ENCODE measurements around the gene STT3B.

The STT3B gene

DNA sequence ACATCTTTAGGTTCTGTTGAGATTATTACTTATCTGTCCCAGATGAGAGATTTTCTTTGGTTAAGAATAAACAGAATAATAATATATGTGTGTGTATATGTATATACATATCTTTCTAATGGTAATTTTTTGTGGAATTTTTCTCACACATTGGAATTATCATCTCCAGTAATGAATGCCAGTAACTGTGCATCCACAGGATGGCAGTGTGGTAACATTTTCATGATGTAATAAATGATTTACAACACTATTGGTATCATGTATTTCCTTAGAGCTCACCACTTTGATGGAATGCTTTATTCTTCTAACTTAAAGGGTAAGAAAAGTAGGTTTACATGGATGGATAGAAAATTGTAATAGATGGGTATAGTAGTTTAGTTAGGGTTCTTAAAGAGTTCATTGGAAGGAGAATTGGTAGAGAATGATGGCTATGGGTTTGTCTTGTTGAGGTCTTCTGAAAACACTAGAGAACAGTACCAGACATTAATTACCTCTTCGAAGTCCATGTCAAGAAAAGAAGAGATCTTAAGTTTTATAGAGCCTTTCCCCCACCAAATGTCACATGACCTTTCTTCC, 78.1 kb downstream of the STT3B start:
- DNase-seq: peak; percentile 5

GRCh38 chr3:31613177-31613576, 80.5 kb downstream of the STT3B start:
- no peak for DNase-seq

- DNase-seq: no peak
These were observed 80.9 kb downstream of the STT3B start for GRCh38 chr3:31613654-31614053.

DNA sequence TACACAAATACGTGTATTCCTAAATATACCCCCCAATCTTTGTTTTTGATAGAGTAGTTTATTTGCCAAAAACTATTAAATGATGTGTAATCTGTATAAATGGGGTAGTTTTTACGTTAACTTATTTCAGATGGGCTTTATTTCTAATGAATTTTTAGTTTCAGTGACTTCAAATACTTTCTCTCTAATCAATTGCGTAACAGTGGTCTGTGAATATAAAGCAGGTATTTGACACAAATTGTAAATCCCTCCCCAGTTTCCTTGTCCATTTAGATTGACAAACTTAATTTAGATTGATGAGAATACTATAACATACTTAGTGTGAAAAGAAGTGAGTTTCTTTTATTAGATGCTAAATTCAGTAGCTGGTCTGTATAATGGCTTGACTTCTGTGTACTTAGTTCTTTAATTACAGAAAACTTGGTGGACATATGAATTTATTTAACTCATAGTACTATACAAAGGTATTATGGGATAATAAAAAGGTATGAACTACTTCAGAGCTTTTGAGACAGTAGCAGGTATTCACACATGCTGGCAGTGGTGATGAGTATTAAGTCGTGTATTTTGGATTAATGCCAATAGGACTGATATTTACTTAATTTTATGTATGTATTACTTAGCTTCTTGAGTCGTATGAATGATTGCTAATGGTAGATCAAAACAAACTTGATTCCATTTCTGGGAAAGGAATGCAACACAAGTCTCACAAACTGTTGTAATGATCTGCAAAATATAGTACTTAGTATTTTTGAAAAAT, 81.6 kb downstream of the STT3B start:
- DNase-seq: no peak

DNA sequence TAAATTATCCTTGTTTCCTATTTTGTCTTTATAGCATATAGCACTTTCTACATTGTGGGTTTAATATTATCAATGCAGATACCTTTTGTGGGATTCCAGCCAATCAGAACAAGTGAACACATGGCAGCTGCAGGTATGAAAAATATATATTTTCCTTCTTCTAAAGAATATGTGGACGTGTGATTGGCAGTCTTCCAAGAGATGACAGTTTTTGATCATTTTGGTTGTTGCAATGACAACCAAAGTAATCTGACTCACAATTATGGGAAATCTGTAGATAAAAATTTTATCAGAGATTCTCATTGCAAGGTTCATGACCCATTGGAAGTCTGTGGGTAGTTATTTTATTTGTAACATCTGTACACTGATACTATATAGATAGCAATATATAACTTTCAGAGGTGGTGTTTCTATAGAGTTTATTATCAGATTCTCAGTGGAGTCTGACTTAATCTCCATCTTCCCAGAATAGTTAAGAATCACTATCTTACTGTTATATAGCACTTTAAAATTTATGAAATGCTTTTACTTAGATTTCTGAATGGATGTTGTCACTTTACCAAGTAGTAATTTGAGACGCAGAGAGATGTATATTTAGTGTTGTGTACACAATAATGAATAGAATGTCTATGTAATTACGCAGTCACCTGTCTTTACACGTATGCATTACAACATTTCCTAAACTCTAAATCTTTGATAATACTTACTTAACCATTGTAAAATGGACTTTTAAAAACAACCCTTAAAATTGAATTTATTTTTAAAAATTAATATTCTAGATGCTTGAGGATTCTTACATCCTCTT, 82.5 kb downstream of the STT3B start:
- no peak for DNase-seq

DNA sequence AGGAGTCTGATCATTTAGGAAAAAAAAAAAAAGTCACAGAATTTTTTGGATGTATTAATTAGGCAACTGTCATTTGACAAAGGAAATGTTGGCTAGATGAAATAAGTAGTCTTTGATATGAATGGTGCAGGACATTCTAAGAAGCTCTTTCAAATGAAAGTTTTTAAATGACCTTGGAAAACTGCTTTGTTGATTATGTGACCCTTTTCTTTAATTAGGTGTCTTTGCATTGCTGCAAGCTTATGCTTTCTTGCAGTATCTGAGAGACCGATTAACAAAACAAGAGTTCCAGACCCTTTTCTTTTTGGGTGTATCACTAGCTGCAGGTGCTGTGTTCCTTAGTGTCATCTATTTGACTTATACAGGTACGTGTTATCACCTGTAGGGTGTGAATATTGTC, 84.0 kb downstream of the STT3B start:
- DNase-seq: no peak

DNA sequence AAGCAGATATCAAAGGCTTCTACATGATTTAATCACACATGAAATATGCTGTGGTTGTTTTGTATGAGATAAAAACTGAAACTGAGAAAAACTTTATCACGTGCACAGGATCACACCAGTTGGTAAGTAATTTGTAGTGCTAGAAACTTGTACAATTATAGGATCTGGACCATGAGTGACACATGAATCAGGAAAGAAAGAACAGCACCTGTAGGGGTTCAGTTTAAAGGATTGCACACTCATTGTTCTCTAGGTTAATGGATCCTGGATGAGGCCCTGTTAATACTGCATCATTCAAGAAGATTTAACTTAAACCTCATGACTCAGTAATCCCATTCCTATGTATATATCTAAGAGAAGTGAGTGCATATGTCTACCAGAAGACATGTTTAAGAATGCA, 87.9 kb downstream of the STT3B start:
- DNase-seq: no peak

- no peak for DNase-seq
These were observed 88.6 kb downstream of the STT3B start for GRCh38 chr3:31621314-31621713.

DNA sequence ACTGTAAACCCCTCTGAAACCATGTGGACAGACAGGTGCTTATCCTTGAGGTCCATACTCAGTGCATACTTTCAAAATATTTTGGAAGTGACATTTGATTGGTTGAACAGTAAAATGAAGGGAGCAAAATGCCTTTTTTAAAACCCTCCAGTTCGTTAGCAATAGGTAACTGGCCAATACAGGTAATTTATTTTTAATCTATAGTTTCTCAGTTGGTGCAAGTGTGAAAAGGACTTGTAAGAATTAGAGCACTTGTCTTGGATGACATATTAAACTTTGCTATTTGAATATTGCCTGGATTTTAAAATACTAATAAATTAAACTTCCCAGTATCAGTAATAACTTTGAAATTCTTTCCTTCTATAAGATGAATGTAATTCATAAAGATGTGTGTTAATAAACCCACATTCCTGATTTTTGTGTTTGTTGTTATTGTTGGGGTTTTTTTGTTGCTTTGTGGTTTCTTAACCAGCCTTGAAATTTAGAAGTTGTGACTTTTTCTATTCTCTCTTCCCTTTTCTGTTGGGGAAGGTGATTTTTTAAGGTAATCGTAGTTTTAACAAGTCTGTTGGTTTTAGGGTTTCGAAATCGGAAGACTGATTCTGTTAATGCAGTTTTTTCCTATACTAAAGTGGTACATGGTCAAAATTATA, 90.0 kb downstream of the STT3B start:
- DNase-seq: no peak

DNA sequence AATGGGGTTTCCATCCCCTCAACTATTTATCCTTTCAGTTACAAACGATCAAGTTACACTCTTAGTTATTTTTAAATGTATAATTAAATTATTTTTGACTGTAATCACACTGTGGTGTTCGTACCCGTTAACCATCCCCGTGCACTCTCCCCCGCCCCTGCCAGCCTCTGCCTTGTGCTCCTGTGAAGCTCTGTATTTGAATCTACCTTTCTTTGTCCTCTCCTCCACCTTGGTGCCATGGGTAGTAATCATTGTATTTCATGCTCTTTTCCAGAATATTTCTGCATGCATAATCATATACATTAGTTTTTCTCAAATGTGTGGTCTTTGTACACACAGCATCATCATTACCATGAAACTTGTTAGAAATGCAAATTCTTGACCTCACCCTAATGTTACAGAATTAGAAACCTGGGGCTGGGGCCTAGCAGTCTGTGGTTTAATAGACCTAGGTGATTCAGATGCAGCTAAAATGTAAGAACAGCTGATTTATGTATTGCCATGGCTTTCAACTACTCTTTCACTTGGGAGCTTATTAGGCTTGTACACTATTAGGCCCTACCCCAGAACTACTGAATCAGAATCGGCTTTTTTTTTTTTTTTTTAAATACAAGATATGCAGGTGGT, 91.5 kb downstream of the STT3B start:
- DNase-seq: no peak

DNA sequence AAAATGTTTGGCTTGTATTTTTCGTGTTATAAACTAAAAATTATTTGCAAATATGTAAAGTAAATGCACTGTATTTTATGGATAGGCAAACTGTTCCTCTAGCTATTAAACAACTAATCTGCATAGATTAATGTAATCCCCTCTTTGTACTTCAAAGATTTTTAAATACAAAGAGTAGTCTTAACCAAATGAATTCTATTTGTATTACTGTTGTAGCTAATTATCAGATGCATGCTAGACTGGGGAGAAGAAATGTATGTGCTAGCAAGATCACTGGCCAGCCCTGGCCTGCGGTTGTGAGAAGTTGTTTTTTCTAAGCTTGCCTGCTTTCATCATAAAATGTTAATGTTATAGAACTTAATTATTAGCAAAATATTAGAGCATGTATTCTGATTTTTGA, 92.6 kb downstream of the STT3B start:
- no peak for DNase-seq

DNA sequence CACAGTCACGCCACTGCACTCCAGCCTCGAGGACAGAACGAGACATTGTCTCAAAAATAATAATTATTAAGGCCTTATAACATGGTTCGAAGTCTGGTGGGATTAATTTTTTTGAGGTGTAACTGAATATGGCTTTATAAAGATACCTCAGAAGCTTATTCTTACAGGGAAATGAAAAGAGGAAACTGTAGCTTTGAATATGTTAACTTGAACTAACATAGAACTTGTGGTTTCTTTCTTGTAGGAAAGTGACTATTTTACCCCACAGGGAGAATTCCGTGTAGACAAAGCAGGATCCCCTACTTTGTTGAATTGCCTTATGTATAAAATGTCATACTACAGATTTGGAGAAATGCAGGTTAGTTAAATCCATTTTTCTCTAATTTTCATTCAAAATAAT, 96.3 kb downstream of the STT3B start:
- no peak for DNase-seq

- no peak for DNase-seq
These were observed 101.8 kb downstream of the STT3B start for GRCh38 chr3:31634476-31634875.

GRCh38 chr3:31635545-31635944, 102.8 kb downstream of the STT3B start:
- no peak for DNase-seq

GRCh38 chr3:31636049-31636448, 103.3 kb downstream of the STT3B start:
- no peak for DNase-seq

GRCh38 chr3:31636694-31637442, 104.1 kb downstream of the STT3B start:
- DNase-seq: no peak

DNA sequence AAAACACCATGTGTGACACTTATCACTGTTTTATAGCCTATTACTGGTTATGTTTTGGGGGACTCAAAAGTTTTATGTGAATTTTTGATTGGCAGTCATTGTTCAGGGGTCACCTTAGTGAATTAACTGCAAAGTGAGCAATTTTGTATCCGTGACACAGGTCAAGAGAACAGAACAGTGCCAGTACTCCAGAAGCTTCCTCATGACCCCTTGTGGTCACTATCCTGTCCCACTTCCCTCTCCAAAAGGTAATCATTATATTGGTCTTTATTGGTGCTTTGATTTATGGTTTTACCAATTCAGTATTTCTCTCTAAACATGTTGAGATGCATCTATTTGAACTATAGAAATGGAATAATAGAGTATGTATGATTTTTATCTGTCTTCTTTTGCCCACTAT, 107.1 kb downstream of the STT3B start:
- DNase-seq: no peak

DNA sequence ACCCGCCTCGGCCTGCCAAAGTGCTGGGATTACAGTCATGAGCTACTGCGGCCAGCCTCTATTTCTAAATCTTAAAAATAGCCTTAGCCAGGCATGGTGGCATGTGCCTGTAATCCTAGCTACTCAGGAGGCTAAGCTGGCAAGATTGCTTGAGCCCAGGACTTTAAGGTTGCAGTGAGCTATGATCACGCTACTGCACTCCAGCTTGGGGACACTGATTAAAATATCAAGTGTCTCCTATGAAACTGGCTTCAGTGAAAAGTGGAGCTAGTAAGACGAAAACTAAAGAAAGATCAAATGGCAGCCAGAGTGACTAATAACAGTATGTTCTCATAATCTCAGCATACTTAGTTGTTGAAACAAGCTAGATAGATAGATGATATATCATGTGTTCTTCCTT, 112.5 kb downstream of the STT3B start:
- DNase-seq: no peak

GRCh38 chr3:31648286-31648968, 115.7 kb downstream of the STT3B start:
- no peak for DNase-seq

DNA sequence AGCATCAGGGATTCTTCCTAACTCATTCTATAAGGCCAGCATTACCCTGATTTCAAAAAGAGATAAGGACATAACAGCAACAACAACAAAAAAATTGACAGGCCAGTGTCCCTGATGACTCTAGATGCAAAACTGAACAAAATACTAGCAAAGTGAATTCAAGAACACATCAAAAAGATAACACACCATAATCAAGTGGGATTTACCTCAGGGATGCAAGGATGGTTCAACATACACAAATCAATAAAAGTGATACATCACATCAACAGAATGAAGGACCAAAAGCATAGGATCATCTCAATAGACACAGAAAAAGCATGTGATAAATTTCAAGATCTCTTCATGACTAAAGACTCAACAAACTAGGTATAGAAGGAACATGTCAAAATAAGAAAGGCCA, 119.6 kb downstream of the STT3B start:
- DNase-seq: no peak

DNA sequence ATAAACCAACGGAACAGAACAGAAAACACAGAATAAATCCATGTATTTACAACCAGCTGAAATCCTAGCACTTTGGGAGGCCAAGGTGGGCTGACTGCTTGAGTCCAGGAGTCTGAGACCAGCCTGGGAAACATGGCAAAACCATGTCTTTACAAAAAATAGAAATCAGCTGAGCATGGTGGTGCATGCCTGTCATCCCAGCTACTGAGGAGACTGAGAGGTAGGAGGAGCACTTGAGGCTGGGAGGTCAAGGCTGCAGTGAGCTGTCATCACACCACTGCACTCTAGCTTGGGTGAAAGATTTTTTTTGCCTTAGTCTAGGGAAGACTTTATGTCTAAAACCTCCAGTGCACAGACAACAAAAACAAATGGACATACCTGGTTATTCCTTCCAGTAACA, 120.7 kb downstream of the STT3B start:
- no peak for DNase-seq

DNA sequence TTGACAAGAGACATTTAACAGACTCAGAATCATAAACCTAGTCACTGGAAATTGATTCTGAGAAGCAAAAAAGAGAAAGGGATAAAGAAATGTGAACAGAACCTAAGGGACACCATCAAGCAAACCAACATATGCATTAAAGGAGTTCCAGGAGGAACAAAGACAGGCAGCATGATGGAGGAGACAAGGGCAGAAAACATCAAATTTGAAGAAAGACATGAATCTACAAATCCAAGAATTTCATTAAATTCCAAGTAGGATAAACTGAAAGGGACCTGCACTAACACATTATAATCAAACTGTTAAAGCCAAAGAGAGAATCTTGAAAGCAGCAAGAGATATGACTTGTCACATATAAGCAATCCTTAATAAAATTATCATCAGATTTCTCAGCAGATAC, 122.3 kb downstream of the STT3B start:
- DNase-seq: no peak
